NCI-H1417 treated with DMSO at 0.1 percent for 48 hours (cell line): ENCODE results near the gene EFCAB6.

Experiments
- DNase-seq: peaks from one replicate; lab custom pipeline; 2025; lab: John Stamatoyannopoulos, UW

EFCAB6 gene

DNA sequence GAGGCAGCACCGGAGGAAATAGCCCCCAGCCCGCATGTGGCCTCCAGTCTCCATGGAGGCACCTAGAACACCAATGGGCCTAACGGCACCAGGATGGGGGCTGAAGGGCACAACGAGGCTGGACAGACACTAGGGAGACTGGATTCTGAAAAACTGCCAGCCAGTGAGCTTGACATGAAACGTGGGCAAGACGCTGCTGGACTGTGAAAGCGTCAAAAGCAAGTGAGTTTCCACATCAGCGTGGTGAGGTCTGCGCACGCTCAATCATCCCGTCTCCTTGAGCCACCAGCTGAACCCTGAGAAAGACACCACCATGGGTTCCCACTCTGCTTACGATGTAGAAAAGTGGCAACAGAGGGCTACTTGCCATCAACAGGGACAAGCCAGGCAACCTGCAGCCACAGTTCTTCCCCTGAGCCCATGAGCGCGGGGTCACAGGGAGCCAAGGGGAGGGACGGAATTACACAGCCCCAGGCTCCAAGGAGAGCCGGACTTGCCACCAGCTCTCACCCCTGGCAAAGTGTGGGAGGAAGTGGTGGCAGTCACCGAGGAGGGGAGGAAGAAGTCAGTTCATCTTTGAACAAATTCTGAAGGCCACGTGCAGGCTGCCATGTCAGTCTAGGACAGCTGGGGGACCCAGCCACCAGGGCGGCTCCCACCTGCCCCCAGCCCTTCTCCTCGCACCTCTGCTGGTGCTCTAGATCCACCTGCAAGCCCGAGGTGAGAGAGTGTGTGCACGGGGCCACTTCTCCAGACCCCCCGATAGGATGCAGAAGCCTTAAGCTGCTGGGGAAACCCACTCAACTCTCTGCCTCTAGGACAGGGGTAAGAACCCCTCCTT, 269.2 kb downstream of the EFCAB6 start:
- DNase-seq: no peak

DNA sequence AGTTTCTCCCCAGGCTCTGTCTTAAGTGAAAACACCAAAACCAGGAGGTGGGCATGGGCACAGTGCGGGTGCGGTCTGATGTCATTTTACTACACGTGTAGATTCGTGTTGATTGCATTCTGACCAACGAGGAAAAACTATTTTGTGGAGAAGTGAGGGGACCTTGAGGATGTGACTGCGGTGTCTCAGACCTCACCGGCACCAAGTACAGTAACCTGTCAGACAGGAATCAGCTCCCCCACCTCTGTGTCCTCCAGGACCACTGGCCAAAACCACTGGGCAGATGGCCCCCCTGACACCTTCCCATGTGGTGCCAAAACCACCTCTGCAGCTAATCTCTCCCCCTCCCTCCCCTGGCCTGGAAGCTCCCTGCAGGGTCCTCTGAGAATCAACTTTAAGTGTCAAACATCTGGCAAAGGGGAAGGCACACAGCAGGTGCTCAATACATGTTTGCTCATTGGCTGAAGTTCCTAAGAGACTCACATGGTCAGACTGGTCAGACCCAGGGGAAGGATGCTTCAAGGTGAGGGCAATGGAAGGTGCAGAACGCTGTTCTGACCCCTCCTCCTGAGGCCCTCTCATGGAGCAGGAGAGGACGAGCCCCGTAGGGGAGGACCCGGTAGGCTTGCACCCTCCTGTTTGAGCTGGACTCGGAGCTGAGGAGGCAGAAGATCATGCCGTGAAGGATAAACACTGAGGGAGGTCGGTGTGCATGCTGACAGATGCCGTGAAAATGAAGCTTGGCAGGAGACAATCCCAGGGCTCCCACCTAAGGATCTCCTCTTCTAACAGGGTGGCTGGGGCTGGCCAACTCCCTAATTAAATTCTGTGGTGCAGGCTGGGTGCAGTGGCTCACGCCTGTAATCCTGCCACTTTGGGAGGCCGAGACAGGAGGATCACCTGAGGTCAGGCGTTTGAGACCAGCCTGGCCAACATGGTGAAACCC, 270.4 kb downstream of the EFCAB6 start:
- no peak for DNase-seq

DNA sequence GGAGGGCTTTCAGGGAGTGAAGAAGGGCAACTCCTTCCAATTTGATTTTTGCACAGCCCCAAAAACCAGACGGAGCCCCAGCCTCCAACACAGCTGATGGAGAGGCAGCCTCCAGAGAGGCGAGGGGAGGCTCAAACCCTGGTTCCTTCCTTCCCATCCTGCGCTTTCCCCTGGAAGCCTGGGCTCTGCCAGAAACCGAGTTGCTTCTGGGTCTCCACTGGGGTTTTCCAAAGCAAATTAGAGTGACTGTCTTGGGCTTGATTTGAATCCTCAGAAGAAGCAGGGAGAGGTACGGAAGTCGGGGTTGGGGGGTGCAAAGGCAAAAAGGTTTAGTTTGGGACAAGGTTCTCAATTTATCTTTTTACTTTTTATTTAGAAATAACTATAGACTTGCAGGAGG, 271.1 kb downstream of the EFCAB6 start:
- DNase-seq: no peak

DNA sequence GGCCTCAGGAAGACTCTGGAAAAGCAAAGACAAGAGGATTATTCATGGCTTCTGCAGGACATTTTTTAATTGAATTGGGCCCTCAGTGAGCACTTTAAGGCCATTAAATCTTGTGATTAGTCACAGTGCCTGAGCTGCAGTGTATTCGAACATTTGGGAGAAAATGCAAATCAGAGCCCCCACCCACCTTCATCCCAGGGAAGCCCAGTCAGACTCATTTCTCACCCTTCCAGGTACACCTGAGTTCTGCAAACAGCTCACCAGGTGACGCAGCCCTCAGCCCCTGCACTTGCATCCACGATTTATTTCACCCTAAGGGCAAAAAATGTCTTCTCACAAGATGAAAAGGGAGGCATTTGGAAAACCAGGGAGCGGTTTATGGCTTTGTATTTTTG, 271.6 kb downstream of the EFCAB6 start:
- DNase-seq: peak; percentile 32

DNA sequence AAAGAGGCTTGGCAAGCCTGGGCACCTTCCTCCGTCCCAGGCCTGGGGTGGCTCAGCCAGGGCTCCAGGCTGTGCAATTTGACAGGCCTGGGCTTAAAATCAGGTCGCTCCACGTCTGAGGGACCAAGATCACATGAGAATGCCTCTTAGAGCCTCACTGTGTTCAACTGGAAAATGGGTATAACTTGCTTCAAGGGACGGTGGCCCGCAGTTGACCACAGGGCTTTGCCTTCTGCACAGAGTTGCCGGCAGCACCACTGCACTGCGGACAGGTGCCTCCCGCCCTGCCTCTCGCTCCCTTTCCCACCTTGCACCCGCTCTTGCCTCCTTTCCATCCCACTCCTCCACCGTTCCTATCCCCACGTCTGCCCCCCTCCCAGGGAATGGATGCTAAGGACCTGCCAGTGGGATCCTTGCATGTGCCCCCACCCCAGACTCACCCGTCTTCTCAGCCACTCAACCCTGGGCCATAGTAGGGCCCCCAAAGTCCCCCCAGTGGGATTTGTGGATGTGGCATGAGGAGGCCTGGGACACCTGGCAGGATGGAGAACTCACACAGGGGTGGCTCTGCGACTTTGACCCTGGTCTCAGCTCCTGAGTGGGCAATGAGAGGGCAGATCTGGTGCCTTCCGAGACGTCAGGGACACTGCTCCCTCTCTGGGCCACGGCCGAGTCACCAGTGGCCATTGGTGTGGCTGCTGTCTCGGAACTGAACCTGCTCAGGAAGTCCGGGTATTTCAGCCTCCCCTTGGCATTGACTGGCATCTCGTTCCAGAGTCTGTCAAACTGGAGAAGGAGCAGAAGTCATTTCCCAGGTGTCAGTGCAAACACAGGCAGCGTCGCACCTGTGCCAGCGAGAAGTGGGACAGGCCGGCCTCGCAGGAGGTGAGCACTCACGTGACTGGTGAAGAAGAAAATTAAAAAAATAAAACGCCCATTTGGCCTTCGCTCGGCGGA, 272.3 kb downstream of the EFCAB6 start:
- no peak for DNase-seq

DNA sequence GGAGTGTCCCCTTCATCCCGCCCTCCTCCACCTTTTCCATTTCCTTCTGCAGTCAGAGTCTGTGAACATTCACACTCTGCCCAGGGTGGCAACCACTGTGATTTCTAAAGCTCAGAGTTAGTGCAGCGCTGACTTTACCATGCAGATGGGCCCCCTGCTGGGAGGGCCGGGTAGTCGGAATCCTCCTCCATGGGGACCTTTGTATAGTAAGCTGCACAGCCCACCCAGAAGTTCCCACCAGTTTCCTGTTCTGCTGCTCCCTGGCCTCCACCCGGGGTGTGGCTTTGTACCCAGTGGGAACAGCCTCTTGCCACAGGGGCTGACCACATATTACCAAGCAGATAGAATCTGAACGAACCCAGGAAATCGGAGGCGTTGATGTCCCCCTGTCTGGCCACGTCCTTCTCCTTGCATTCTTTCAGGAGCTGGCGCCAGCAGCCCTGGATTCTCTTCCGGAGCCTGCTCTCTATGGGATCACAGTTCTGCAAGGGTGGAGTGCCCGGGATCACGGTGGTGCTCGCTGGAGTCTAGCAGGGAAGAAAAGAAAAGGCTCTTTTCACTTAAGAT, 275.0 kb downstream of the EFCAB6 start:
- DNase-seq: no peak

DNA sequence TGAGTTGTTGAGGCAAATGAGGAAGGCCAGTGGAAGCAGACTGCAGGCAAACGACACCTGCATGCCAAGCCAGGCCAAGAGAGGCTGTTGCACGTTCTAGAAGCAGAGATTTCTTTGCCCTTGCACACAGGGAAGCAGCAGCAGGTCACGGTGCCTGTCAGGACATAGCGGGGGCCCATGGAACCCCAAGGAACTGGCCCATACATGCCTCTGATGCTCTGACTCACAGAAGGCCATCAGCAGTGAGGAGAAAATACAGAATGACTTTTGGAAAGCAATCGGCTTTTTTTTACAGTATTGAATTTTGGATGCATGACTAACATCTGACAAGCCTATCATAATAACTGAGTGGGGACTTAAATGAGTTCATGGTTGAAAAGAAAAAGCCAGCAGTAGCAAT, 276.4 kb downstream of the EFCAB6 start:
- no peak for DNase-seq

DNA sequence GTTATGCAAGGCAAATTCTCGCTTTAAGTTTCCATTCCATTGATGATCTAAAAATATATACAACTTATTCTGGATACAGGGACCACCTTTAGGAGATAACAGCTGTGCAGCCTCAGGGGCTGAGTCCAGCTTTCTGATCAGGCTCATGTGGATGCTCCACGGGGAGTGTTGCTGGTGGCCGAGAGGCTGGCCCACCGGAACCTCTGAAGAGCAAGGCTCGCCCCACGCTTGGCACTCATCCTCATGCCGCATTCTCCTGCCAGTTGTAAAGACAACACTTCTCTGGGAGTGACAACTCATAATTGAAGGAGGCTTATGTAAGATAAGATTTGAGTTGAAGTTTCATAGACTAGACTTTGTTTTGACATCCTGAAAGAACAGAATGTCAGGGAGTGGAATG, 276.8 kb downstream of the EFCAB6 start:
- DNase-seq: no peak

DNA sequence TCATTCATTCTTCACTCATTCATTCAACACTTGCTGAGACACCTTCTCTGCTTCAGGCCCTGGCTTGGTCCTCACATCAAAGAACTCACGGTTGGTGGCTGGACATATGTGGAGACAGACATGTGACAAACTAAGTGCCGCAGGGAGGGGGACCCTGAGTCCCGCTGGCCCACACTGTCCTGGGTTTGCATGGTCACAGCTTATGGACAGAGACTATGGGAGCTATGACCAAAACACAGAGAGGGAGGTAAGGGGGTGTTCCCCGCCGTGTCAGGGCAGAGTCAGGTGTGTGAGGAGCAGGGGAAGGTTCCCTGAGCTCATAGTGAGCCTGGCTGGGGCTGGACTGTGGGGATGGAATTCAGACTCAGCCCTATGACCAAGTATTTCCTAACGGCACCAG, 277.2 kb downstream of the EFCAB6 start:
- no peak for DNase-seq

DNA sequence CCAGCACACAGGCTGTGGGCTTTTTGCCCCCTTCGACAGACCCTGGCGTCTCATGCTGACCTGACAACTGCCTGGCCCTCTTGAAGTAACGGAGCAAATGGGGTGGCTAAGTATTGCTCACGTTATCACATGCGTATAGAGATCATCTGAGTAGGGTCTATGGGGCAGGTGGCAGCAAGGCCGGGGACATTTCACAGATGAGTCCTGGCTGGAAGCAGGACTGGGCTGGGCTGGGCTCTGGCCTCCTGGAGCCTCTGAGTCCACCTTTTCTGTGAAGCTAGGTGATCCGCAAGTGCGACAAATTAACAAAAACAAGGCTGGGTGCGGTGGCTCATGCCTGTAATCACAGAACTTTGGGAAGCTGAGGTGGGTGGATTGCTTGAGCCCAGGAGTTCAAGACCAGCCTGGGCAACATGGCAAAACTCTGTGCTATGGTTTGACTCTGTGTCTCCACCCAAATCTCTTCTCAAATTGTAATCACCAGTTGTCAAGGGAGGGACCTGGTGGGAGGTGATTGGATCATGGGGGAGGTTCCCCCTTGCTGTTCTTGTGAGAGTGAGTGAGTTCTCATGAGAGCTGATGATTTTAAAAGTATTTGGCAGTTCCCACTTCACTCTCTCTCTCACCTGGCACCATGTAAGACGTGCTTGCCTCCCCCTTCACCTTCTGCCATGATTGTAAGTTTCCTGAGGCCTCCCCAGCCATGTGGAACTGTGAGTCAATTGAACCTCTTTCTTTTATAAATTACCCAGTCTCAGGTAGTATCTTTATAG, 278.3 kb downstream of the EFCAB6 start:
- DNase-seq: no peak

DNA sequence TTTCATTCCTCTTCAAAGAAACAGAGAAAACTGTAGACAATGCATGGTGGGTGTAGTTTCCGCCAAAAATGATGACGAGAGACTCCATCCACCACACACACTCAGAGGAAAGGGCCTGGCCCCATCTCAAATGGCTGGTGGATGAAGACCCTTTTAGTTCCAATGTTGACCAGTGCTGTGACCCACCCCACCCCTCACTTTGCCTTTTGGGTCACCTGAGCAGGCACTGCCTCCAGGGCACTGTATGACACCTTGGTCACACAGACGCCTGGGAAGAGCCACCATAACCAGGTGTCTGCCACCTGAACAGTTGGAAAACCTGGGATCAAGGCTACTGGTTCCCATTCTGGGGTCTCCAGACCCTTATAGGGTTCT, 279.0 kb downstream of the EFCAB6 start:
- DNase-seq: no peak

DNA sequence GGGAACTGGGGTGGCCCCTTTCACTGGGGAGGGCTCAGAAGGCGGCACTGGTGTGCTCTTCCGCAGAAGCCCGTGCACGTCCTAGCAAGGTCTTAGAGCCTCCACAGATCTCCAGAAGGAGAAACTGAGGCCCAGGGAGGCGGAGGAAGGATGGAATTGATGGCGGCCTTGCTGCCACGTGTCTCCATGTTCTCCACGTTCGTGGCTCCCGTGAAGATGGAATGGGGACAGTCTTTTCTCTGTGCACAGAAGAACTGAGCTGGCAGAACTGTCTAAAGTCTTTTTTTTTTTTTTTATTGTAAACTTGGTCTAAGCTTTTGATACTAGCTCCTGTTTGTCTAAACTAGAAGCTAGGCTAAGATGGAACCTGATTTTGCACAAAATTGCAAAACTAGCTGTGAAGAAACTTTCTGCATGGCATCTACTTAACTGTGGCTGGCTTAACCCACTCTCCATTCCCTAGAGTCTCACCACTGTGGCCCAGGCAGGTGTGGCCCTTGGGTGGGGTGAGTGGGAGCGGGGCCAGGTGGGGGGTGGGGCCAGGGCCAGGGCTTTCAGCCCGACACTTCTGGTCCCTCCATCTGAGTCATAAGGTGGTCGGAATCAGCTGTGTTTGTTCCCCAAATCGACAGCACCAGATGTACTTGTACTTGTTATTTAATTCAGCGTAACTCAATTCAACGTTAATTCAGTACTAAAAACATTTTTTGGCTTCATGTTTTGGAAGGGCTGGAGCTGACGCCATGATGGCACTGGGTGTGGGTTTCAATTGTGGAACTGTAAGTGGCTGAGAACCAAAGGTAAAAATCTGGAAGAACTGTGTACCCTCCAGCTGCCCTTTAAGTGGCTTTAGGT, 279.6 kb downstream of the EFCAB6 start:
- no peak for DNase-seq

DNA sequence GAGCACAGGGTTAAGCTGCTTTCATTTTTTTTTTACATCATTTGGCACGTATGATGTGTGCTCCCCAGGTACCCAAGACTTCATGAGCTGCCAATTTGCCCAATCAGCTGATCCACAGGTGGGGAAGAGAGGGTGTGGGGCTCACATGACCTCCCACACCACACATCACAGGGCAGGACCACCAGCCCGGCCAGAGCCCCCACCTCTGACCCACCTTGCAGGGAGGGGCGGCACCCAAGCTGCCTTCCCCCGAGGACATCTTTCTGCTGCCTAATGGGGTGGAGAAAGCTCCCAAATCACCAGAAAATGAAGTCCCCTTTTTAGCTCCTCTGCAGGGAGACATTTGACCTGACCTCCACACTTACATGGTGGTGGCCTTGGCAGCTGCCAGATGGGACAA, 280.5 kb downstream of the EFCAB6 start:
- no peak for DNase-seq

DNA sequence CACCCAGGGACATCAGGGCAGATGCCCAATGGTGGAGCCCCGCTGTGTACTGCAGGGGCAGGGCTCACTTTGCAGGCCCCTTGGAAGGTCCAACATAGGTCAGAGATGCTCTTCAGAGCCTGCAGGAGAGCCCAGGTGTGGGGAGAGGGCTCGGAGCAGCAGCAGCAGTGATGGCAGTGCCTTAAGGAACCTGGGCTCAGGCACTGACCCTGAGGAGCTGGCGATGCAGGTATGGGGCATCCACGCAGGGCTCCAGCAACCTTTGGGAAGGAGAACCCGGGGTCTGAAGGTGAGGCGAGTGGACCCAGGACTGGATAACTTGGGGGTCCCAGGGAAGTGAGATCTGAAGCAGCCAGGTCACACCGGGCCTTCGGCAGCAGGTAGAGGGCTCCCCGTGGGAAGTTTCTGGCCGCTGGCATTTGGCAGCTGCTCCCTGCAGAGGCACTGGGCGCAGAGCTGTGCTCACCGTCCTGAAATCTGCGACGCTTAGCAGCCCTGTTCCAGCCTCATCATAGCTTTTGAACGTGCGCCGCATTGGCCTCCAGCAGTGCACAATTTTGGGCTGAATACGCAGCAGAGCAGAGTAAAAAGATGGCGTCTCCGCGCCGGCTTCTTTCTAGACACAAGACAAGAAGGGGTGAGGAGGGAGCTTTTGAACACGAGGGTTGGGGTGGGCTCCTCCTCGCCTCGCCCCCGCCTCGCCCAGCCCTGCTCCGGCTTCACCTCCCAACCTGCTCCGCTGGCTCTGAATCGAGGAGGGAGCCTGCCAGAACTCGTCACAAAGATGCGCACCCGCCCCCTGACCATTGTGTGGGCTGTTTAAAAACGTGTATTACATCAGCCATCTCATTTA, 281.5 kb downstream of the EFCAB6 start:
- DNase-seq: no peak

DNA sequence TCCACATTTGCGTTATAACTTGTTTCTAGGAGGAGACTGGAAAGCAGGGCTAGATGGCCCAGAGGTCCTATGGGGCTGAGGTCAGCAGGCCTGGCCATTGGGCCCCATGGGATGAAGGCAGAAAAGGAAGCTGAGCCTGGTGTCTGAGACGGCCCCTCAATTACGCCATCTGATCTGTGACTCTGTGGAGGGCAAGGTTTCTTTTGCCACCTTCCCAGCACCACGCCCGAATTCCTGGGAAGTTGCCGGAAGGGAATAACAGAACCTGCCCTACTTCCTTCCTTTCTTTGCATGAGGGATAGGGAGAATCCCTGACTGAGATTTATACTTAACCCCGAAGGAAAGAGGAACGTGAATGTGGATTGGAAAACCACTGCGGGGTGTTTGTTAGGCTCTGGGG, 282.2 kb downstream of the EFCAB6 start:
- DNase-seq: no peak

DNA sequence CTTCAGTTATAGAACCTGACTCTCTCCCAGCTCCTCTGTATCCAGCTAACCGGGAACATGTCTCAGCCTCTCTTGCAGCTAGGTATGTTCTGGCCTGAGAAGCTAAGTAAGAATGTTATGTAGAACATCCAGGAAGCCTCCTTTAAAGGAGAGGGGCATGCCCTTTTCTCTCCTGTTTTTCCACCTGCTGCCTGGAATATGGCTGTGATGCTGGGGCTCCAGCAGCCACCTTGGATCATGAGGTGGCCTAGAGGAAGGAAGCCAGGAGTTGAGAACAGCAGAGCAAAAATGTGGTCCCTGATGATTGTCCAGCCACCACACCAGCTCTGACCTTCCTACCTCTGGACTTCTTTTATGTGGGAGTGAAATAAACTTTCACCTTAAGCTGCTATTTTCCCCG, 282.6 kb downstream of the EFCAB6 start:
- DNase-seq: no peak

DNA sequence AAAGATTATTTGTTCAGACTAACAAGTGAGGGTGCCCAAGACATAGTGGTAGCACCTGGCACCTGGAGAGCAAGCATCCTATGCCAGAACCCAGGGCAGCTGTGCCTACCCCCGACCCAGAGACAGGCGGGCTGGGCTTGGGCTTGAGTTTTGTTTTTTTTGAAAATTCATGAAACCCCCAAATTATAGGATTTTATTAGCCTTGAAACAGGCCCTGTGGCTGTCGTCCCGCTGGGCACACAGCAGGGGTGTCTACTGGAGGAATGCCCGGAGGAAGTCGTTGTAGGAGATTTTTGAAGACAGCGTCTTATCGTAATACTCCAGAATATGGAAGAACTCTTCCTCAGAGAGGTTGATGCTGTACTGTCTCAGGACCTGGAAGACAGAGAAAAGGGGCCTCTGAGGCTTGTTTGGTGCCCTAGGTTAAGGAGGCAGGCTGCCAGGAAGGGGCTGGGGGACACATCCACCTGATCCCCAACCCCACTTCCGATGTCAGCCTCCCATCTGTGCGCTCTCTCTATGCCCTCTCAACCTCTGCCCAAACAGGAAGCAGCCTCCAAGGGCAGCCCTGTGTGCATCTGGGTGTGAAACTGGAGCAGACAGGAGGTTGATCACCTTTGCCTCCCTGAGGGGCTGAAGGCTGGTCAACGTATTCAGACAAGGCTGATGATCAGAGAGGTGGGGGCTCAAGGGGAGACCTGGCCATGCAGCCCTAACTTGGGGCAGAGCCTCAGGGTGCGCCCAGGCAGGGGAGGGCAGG, 283.3 kb downstream of the EFCAB6 start:
- DNase-seq: no peak

DNA sequence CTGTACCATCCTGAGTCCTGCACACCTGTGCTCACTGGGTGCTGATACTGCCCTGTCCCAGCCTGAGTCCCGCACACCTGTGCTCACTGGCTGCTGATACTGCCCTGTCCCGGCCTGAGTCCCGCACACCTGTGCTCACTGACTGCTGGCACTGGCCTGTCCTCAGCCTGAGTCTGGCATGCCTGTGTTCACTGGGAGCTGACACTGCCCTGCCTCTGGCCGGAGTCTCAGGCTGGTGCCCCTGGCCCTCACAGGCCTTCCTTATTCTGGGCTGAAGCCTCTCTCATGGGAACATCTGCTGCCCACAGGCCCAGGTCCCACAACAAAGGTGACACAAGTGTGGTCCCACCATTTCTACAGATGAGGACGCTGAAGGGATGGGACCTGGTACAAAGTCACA, 285.2 kb downstream of the EFCAB6 start:
- no peak for DNase-seq
